HCT116 (cell line): Measurements from ENCODE around the gene PTMS. TPM values are rescaled to one million over a fixed set of nuclear protein-coding genes. Genes with fewer than 3 reads are reported as not detected.

ENCODE experiments used
- ATAC-seq: fragments of 200-7000 bp; cut with Tn5 transposase; 2 replicates; pipeline ENCODE4 v1.9.1; 2020; ENCODE audit warnings: mild to moderate bottlenecking, moderate library complexity
- BruUV-seq: library from RNA; stranded (reverse); fragments of 400-500 nt; replicated peaks from 2 replicates; lab custom pipeline; 2021; lab: Mats Ljungman, UMichigan
- CTCF ChIA-PET: fragments of 300-600 bp; sonication (Branson Sonifier 250); formaldehyde crosslinking; loops from one replicate; lab custom pipeline; 2021; ENCODE audit warnings: antibody characterized with exemption; lab: Charles Lee
- POLR2A ChIA-PET: fragments of 300-600, 350-600 bp; sonication (Branson Sonifier 250); formaldehyde crosslinking; loops from one replicate; lab custom pipeline; 2021; ENCODE audit warnings: antibody characterized with exemption; lab: Charles Lee
- RAD21 ChIA-PET, 2 experiments: fragments of 300-600 bp; sonication (Branson Sonifier 250); formaldehyde crosslinking; loops; one replicate each; lab custom pipeline; 2023; ENCODE audit warnings: low total read pairs in 2 of 2; ENCODE audit not compliant: uncharacterized antibody in 2 of 2, unreplicated experiment in 2 of 2, low non-redundant PET in 1 of 2; lab: Charles Lee
- DNase-seq: peaks from one replicate; pipeline ENCODE4 v3.0.0-alpha.2; 2010; ENCODE audit warnings: low read depth, low spot score
- H2AFZ ChIP-seq: fragments of 200-600 bp; shearing (Covaris generic), sonication (generic); 2 replicates; pipeline ENCODE4 v1.6.1; 2017; ENCODE audit warnings: low read depth, mixed run types, mixed read lengths, antibody characterized with exemption, low read length; ENCODE audit not compliant: poor library complexity, severe bottlenecking
- H3K27ac ChIP-seq: 2 replicates; pipeline ENCODE4 v1.5.1; 2012; ENCODE audit warnings: low read depth, low read length
- H3K27me3 ChIP-seq: fragments of 200-600 bp; sonication (generic); 2 replicates; pipeline ENCODE4 v1.6.1; 2016; ENCODE audit warnings: mixed run types, low read length, mixed read lengths; ENCODE audit not compliant: insufficient read depth
- H3K36me3 ChIP-seq, 2 experiments: fragments of 200-500 bp in 1 of 2; fragments of 200-600 bp in 1 of 2; sonication (Bioruptor generic) in 1 of 2; sonication (generic) in 1 of 2; 2 replicates each; pipeline versions ENCODE4 v1.5.1 to v1.6.1; 2014 to 2016; ENCODE audit warnings: low read length in 2 of 2, inconsistent platforms in 1 of 2, mixed read lengths in 1 of 2, mixed run types in 1 of 2; ENCODE audit not compliant: insufficient read depth in 2 of 2, control insufficient read depth in 1 of 2
- H3K4me1 ChIP-seq, 2 experiments: fragments of 200-600 bp in 1 of 2; sonication (generic) in 1 of 2; 2 replicates each; pipeline versions ENCODE4 v1.5.1 to v1.6.1; 2012 to 2017; ENCODE audit warnings: low read length in 2 of 2, inconsistent platforms in 1 of 2, mild to moderate bottlenecking in 1 of 2, mixed read lengths in 1 of 2, mixed run types in 1 of 2, moderate library complexity in 1 of 2; ENCODE audit not compliant: insufficient read depth in 2 of 2, control insufficient read depth in 1 of 2
- H3K4me2 ChIP-seq: fragments of 200-600 bp; sonication (generic); 2 replicates; pipeline ENCODE4 v1.6.1; 2017; ENCODE audit warnings: mixed run types, low read length, mixed read lengths
- H3K4me3 ChIP-seq, 2 experiments: fragments of 200-600 bp in 1 of 2; sonication (generic) in 1 of 2; replicated peaks in 1 of 2; 2 replicates each; pipeline ENCODE4 v1.5.1; 2011 to 2016; ENCODE audit warnings: low read length in 2 of 2, control low read depth in 1 of 2, low read depth in 1 of 2, mild to moderate bottlenecking in 1 of 2, mixed read lengths in 1 of 2, mixed run types in 1 of 2
- H3K79me2 ChIP-seq: fragments of 200-600 bp; sonication (generic); 2 replicates; pipeline ENCODE4 v1.6.1; 2017; ENCODE audit warnings: mild to moderate bottlenecking, mixed run types, low read length, moderate library complexity, mixed read lengths; ENCODE audit not compliant: insufficient read depth
- H3K9ac ChIP-seq: fragments of 200-600 bp; sonication (generic); 2 replicates; pipeline ENCODE4 v1.6.1; 2016; ENCODE audit warnings: low read length, mixed read lengths
- H3K9me2 ChIP-seq: fragments of 200-600 bp; sonication (generic), shearing (Covaris generic); 2 replicates; pipeline ENCODE4 v1.6.1; 2017; ENCODE audit warnings: mixed run types, mild to moderate bottlenecking, moderate library complexity; ENCODE audit not compliant: insufficient read depth
- H3K9me3 ChIP-seq, 2 experiments: fragments of 200-500 bp in 1 of 2; fragments of 200-600 bp in 1 of 2; sonication (Bioruptor generic) in 1 of 2; sonication (generic) in 1 of 2; 2 replicates each; pipeline ENCODE4 v1.6.1; 2014 to 2017; ENCODE audit warnings: low read length in 2 of 2, mixed read lengths in 2 of 2, inconsistent platforms in 1 of 2, low read depth in 1 of 2, mild to moderate bottlenecking in 1 of 2, mixed run types in 1 of 2, moderate library complexity in 1 of 2; ENCODE audit not compliant: control insufficient read depth in 1 of 2, insufficient read depth in 1 of 2
- H4K20me1 ChIP-seq: fragments of 200-600 bp; sonication (generic), shearing (Covaris generic); 2 replicates; pipeline ENCODE4 v1.6.1; 2017; ENCODE audit warnings: mixed run types, mild to moderate bottlenecking, moderate library complexity; ENCODE audit not compliant: insufficient read depth
- POLR2A ChIP-seq: IDR thresholded peaks from 2 replicates; pipeline ENCODE4 v1.7.0; 2011; ENCODE audit warnings: borderline replicate concordance; ENCODE audit not compliant: insufficient read depth, insufficient read length; ENCODE audit errors: extremely low read depth
- REST ChIP-seq: IDR thresholded peaks from 2 replicates; pipeline ENCODE4 v1.6.1; 2012; ENCODE audit warnings: low read depth
- intact Hi-C: fragments of 100-400 bp; cut with micrococcal nuclease; formaldehyde crosslinking; loops from 2 replicates; pipeline ENCODE4 v1.10.0; 2022
- total RNA-seq: library from RNA; stranded (reverse); gene quantifications from one replicate; pipeline ENCODE4 v1.2.1, GENCODE V29; 2021; ENCODE audit not compliant: unreplicated experiment

Gene PTMS
- total RNA-seq, 1 experiment from 2014 or later: 494 TPM

- BruUV-seq: no TSS peak
These were observed 53.2 kb downstream of the PTMS start for GRCh38 chr12:6819106-6820030.

More at GRCh38 chr12:6819106-6820030, 53.2 kb downstream of the PTMS start:
- Histone ChIP-seq H3K9me2 (no peaks in the 10 kb centered on the region), H3K36me3 (no peaks in the 10 kb centered on the region), H3K4me1 (peaks cover 13 to 24% of the 10 kb centered on the region in 2 experiments), H3K9ac (no peak overlapping the region), H3K9me3 (no peaks in the 10 kb centered on the region), H3K27me3 (peaks cover 6% of the 10 kb centered on the region; the same call in 1 of the 2 replicates), H2AFZ (no peak overlapping the region), H4K20me1 (no peaks in the 10 kb centered on the region), H3K27ac (no peak overlapping the region), H3K4me2 (no peak overlapping the region), H3K4me3 (no peak overlapping the region), H3K79me2 (no peaks in the 10 kb centered on the region)
- ChIA-PET POLR2A (interaction anchor here (0.6 kb wide), 1 partner anchor 211 kb away, joined by 5 read pairs; no protein-coding TSS in a partner anchor), CTCF (no interaction called here), RAD21 (no interaction called here)
- intact Hi-C loops: no loop called here
- ATAC-seq (no peak), DNase-seq (no peak)
- TF ChIP-seq REST (no peak), POLR2A (peak; percentile 16)
